ENCODE measurements around the gene RFX3.

RFX3 gene

GRCh38 chr9:3359778-3360177 is 166.0 kb downstream of the RFX3 start:
- TF ChIP-seq CTCF (IDR thresholded peaks at IDR 0.05; ENCODE audit: control extremely low read depth, extremely low read depth, low read depth, missing control alignments) = no peak
- POLR2A ChIA-PET = no interaction called here
- CTCF ChIA-PET = no interaction called here
- no peak for DNase-seq (ENCODE audit: extremely low spot score)

GRCh38 chr9:3359048-3359692 is 166.6 kb downstream of the RFX3 start:
- no peak for TF ChIP-seq CTCF (IDR thresholded peaks at IDR 0.05; ENCODE audit: control extremely low read depth, extremely low read depth, low read depth, missing control alignments)
- no peak for DNase-seq (ENCODE audit: extremely low spot score)
- ChIA-PET POLR2A (no interaction called here), CTCF (no interaction called here)

GRCh38 chr9:3348169-3348568 is 177.6 kb downstream of the RFX3 start:
- POLR2A ChIA-PET = no interaction called here
- no peak for TF ChIP-seq CTCF (IDR thresholded peaks at IDR 0.05; ENCODE audit: control extremely low read depth, extremely low read depth, low read depth, missing control alignments)
- DNase-seq (ENCODE audit: extremely low spot score) = no peak
- CTCF ChIA-PET = no interaction called here

GRCh38 chr9:3346549-3346948 is 179.3 kb downstream of the RFX3 start:
- POLR2A ChIA-PET = interaction anchor here (1.1 kb wide), 1 partner anchor 16 kb away, joined by 3 read pairs; no protein-coding TSS in a partner anchor
- no peak for DNase-seq (ENCODE audit: extremely low spot score)
- no peak for TF ChIP-seq CTCF (IDR thresholded peaks at IDR 0.05; ENCODE audit: control extremely low read depth, extremely low read depth, low read depth, missing control alignments)
- CTCF ChIA-PET = interaction anchor here (1.0 to 1.2 kb wide), 2 partner anchors 9 to 16 kb away, joined by 3 read pairs; no protein-coding TSS in a partner anchor

- TF ChIP-seq CTCF (IDR thresholded peaks at IDR 0.05; ENCODE audit: control extremely low read depth, extremely low read depth, low read depth, missing control alignments) = no peak
- no peak for DNase-seq (ENCODE audit: extremely low spot score)
- CTCF ChIA-PET = interaction anchor here (1.7 kb wide), 1 partner anchor 14 kb away, joined by 4 read pairs; no protein-coding TSS in a partner anchor
- POLR2A ChIA-PET = no interaction called here
Observed at GRCh38 chr9:3343671-3344070, 182.1 kb downstream of the RFX3 start.

- no peak for TF ChIP-seq CTCF (IDR thresholded peaks at IDR 0.05; ENCODE audit: control extremely low read depth, extremely low read depth, low read depth, missing control alignments)
- DNase-seq (ENCODE audit: extremely low spot score) = no peak
- ChIA-PET CTCF (no interaction called here), POLR2A (no interaction called here)
Observed at GRCh38 chr9:3342159-3342777, 183.5 kb downstream of the RFX3 start.

All from GM10248 (cell line).